ENCODE results near the gene CPSF4L. TPM values are rescaled to one million over a fixed set of nuclear protein-coding genes. Genes with fewer than 3 reads are reported as not detected.

The CPSF4L gene
- total RNA-seq, 1 experiment from 2014 or later: not detected

GRCh38 chr17:73248532-73248931 lies 13.1 kb downstream of the CPSF4L start:
- Mint-ChIP-seq H3K9me3 (no peaks in the 10 kb centered on the region), H3K4me3 (no peak overlapping the region), H3K36me3 (peaks cover 18% of the 10 kb centered on the region), H3K4me1 (peaks cover 2% of the 10 kb centered on the region; the same call in 1 of the 2 replicates), H3K27ac (no peak overlapping the region), H3K27me3 (ENCODE audit: low read depth) (no peaks in the 10 kb centered on the region)
- ChIA-PET POLR2A (no interaction called here), CTCF (interaction anchor here (0.6 to 3.7 kb wide), 3 partner anchors 122 to 1199 kb away, joined by 3 to 20 read pairs (median 4); no protein-coding TSS in a partner anchor)
- DNase-seq (ENCODE audit: low spot score): no peak
- no peak for ATAC-seq
- TF ChIP-seq FOXP1 (CRISPR knock-in tag; IDR thresholded peaks at IDR 0.05; ENCODE audit: borderline replicate concordance) (no peak), NFATC4 (CRISPR knock-in tag; IDR thresholded peaks at IDR 0.05) (no peak), IRF2 (CRISPR knock-in tag; IDR thresholded peaks at IDR 0.05; ENCODE audit: borderline replicate concordance, low read depth) (no peak), CREB1 (CRISPR knock-in tag; IDR thresholded peaks at IDR 0.05) (no peak), ZNF512 (CRISPR knock-in tag; IDR thresholded peaks at IDR 0.05; ENCODE audit: borderline replicate concordance) (no peak), ZNF121 (CRISPR knock-in tag; IDR thresholded peaks at IDR 0.05) (no peak), ZNF219 (CRISPR knock-in tag; IDR thresholded peaks at IDR 0.05; ENCODE audit: borderline replicate concordance) (no peak), HMGA2 (CRISPR knock-in tag; IDR thresholded peaks at IDR 0.05) (no peak), KAT7 (CRISPR knock-in tag; IDR thresholded peaks at IDR 0.05; ENCODE audit: borderline replicate concordance) (no peak), FOXJ3 (CRISPR knock-in tag; IDR thresholded peaks at IDR 0.05; ENCODE audit: borderline replicate concordance) (no peak), MYBL2 (CRISPR knock-in tag; IDR thresholded peaks at IDR 0.05) (no peak), RORB (CRISPR knock-in tag; IDR thresholded peaks at IDR 0.05) (no peak), JAZF1 (CRISPR knock-in tag; IDR thresholded peaks at IDR 0.05) (no peak), ZNF396 (CRISPR knock-in tag; IDR thresholded peaks at IDR 0.05; ENCODE audit: borderline replicate concordance) (no peak), GTF2I (CRISPR knock-in tag; conservative IDR thresholded peaks at IDR 0.05) (no peak), ATF1 (CRISPR knock-in tag; IDR thresholded peaks at IDR 0.05) (no peak), ZNF281 (CRISPR knock-in tag; IDR thresholded peaks at IDR 0.05) (no peak), ATF6 (CRISPR knock-in tag; IDR thresholded peaks at IDR 0.05) (no peak), PREB (CRISPR knock-in tag; IDR thresholded peaks at IDR 0.05; ENCODE audit: borderline replicate concordance) (no peak), ELF4 (CRISPR knock-in tag; IDR thresholded peaks at IDR 0.05; ENCODE audit: low read depth) (no peak)

GRCh38 chr17:73247726-73248125 lies 14.0 kb downstream of the CPSF4L start:
- no peak for DNase-seq (ENCODE audit: low spot score)
- ChIA-PET POLR2A (no interaction called here), CTCF (interaction anchor here (1.1 kb wide), 1 partner anchor 522 kb away, joined by 3 read pairs; no protein-coding TSS in a partner anchor)
- Mint-ChIP-seq H3K27me3 (ENCODE audit: low read depth) (no peaks in the 10 kb centered on the region), H3K4me3 (no peak overlapping the region), H3K4me1 (peaks cover 2% of the 10 kb centered on the region; the same call in 1 of the 2 replicates), H3K9me3 (no peaks in the 10 kb centered on the region), H3K36me3 (peaks cover 21% of the 10 kb centered on the region), H3K27ac (peak overlapping the region; percentile 11; the same call in 1 of the 2 replicates)
- no peak for ATAC-seq
- TF ChIP-seq ZNF671 (CRISPR knock-in tag; IDR thresholded peaks at IDR 0.05): no peak
- no peak for TF ChIP-seq MXD4 (CRISPR knock-in tag; IDR thresholded peaks at IDR 0.05; ENCODE audit: borderline replicate concordance)
- no peak for TF ChIP-seq SP1 (CRISPR knock-in tag; conservative IDR thresholded peaks at IDR 0.05)
- no peak for TF ChIP-seq ERG (CRISPR knock-in tag; IDR thresholded peaks at IDR 0.05)
- no peak for TF ChIP-seq ZNF396 (CRISPR knock-in tag; IDR thresholded peaks at IDR 0.05; ENCODE audit: borderline replicate concordance)
- no peak for TF ChIP-seq IRF1 (CRISPR knock-in tag; IDR thresholded peaks at IDR 0.05)
- no peak for TF ChIP-seq IRF2 (CRISPR knock-in tag; IDR thresholded peaks at IDR 0.05; ENCODE audit: borderline replicate concordance, low read depth)

All from WTC11 (cell line).